BE2C (cell line): Measurements from ENCODE around the gene COPS4.
"Not testable (repeated sequence)": the region's sequence is repeated elsewhere in the genome, so short reads cannot be mapped to it uniquely, and the experiment has no call there.

Experiments used
- DNase-seq: peaks from one replicate; pipeline ENCODE4 v3.0.0-alpha.2; 2020
- H3K27me3 ChIP-seq: fragments of 250-450 bp; sonication (Bioruptor Pico); 2 replicates; pipeline ENCODE4 v1.5.1; 2020; ENCODE audit warnings: mild to moderate bottlenecking
- H3K36me3 ChIP-seq: fragments of 250-450 bp; sonication (Bioruptor Pico); 2 replicates; pipeline ENCODE4 v1.5.1; 2020; ENCODE audit warnings: mild to moderate bottlenecking
- H3K4me1 ChIP-seq: fragments of 250-450 bp; sonication (Bioruptor Pico); 2 replicates; pipeline ENCODE4 v1.5.1; 2020
- H3K4me3 ChIP-seq: 2 replicates; pipeline ENCODE4 v1.5.1; 2011; ENCODE audit warnings: low read depth, low read length
- H3K9me3 ChIP-seq: fragments of 250-450 bp; sonication (Bioruptor Pico); 2 replicates; pipeline ENCODE4 v1.5.1; 2020
- CTCF ChIP-seq: IDR thresholded peaks from 2 replicates; pipeline ENCODE4 v1.5.1; 2012; ENCODE audit warnings: mild to moderate bottlenecking, low read depth, low read length

The COPS4 gene

GRCh38 chr4:83002329-83002728, 32.7 kb upstream of the COPS4 start:
- H3K4me1 ChIP-seq: peaks cover 3% of the 10 kb centered on the region; the same call in 1 of the 2 replicates
- no peaks in the 10 kb centered on the region for H3K9me3 ChIP-seq
- H3K36me3 ChIP-seq: no peaks in the 10 kb centered on the region
- DNase-seq: no peak
- no peaks in the 10 kb centered on the region for H3K27me3 ChIP-seq
- H3K4me3 ChIP-seq: no peak overlapping the region
- no peak for TF ChIP-seq CTCF

GRCh38 chr4:83003044-83003791, 31.8 kb upstream of the COPS4 start:
- not testable (repeated sequence) for DNase-seq, H3K36me3 ChIP-seq, H3K4me1 ChIP-seq

DNA sequence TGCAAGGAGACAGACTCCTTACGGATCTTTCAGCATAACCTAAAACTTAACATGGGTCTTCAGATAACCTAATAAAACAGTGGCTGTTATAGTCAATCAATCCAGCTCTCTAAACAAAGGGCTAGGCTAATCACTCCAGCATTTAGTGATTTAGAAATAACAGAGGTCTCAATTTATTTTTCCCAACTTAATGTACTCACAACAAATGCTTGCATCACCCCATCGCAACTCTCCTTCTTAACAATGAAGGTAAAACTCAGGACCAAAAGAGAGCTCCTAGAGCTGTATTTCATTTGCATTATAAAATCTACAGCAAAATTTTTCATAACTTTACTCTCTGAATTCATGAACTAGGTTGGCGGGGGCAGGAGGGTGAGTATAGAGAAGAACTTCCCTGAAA, 25.5 kb upstream of the COPS4 start:
- no peak for DNase-seq
- no peak for TF ChIP-seq CTCF
- H3K27me3 ChIP-seq: no peaks in the 10 kb centered on the region
- H3K36me3 ChIP-seq: no peaks in the 10 kb centered on the region
- H3K4me3 ChIP-seq: peak overlapping the region; percentile 94
- no peaks in the 10 kb centered on the region for H3K9me3 ChIP-seq
- peaks cover 3% of the 10 kb centered on the region; the same call in 1 of the 2 replicates for H3K4me1 ChIP-seq

More at GRCh38 chr4:83003044-83003791, 31.8 kb upstream of the COPS4 start:
- H3K4me3 ChIP-seq, H3K9me3 ChIP-seq, H3K27me3 ChIP-seq: not testable (repeated sequence)

DNA sequence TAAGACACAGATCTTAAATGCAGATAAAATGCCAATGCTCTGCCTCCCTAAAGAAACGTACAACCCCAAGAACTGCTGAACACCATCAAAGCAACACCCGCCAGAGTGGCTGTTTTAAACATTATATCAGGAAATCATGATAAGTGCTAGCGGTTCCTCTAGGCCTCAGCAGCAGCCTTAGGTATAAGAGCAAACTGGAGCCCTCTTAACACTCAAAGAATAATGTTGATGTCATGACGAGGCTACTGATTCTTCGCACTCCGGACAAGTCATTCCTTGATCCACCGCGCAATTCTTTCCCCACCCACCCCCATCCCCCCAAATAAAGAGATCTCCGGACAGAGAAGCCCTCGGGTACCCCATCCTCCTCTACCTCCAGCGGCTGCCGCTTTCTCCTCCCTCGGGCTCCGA, 24.9 kb upstream of the COPS4 start:
- Histone ChIP-seq H3K4me3 (peak overlapping the region; percentile 94), H3K27me3 (no peaks in the 10 kb centered on the region), H3K36me3 (no peaks in the 10 kb centered on the region), H3K9me3 (no peaks in the 10 kb centered on the region), H3K4me1 (peaks cover 3% of the 10 kb centered on the region; the same call in 1 of the 2 replicates)
- DNase-seq: no peak
- no peak for TF ChIP-seq CTCF

GRCh38 chr4:83010522-83011318, 24.3 kb upstream of the COPS4 start, which contains the start of gene LIN54:
TSS of gene LIN54 (minus strand) at chr4:83010823. CDS start at chr4:82984844, 25,979 bp downstream.
- Histone ChIP-seq H3K9me3 (no peaks in the 10 kb centered on the region), H3K36me3 (no peaks in the 10 kb centered on the region), H3K27me3 (no peaks in the 10 kb centered on the region), H3K4me1 (peaks cover 3% of the 10 kb centered on the region; the same call in 1 of the 2 replicates), H3K4me3 (peak within 1 kb of the TSS; percentile 94)
- DNase-seq: peak; percentile 86
- TF ChIP-seq CTCF: no peak

DNA sequence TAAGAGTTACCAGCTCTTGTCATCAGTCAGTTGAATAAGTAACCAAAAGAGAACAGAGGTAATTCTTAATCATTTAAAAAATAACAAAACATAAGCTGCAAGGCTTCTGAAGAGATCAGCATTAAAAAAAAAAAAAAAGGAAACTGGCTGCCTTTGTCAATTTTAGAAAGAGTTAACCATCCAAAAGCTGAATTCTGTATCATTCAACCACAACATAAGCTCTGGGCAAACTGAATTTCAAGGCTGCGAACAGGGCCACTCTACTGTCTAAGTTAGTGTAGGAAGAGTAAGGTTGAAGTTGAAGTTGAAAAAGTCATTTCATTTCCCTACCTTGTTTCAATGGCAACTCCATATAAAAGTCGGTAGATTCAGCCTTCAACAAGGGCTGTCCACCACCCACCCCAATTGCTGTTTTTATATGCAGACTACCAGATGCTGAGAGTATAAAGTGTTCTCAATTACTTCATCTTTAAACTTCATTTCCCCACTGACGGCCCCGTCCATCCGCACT, 23.2 kb upstream of the COPS4 start:
- Histone ChIP-seq H3K27me3 (no peaks in the 10 kb centered on the region), H3K4me3 (peak overlapping the region; percentile 94), H3K4me1 (peaks cover 3% of the 10 kb centered on the region; the same call in 1 of the 2 replicates), H3K9me3 (no peaks in the 10 kb centered on the region), H3K36me3 (no peaks in the 10 kb centered on the region)
- no peak for DNase-seq
- no peak for TF ChIP-seq CTCF
